HG02938 (cell line): ENCODE results near the gene MATN1.

Experiments used
- ATAC-seq: cut with Tn5 transposase; IDR thresholded peaks from one replicate; pipeline ENCODE4 v1.9.1; 2021; ENCODE audit warnings: mild to moderate bottlenecking, moderate library complexity; ENCODE audit not compliant: unreplicated experiment

The MATN1 gene

DNA sequence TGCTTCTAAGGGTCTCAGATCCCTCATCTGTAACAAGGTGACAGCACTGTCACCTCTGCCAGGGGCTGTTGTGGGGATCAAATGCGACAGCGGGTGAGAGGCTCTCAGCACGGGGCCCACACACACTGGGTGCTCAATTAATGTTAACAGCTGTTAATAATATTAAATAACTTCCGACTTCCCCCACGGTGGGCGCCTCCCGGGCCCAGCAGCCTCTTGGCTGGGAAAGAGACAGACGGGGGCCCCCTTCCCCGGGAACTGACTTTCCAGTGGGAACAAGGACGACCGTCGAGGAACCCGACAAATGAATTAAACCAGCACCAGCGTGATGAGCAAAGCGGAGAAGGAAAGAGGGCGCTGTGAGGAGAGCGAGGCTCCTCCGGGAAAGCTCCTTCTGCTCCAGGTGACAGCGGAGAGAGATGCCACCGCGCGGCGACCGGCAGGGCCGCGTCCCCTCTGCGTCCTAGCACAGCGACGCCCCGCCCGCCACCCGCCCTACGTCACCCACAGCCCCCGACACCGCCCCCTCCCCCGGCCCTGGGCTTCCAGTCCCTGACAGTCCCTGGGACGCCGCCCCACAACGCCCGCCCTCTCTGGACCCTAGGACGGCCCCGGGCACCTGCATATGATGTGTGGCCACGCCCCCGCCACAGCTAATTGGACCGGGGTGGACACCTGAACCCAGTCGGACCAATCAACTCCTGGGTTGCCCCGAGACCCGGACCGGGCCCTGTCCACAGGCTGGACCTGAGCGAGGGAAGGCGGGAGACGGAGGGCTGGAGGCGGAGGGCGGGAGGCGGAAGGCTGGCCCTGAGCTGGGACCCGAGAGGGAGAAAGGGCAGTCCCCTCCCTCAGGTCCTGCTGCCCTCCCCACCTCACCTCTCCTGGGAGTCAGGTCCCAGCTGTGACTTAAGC is 38.2 kb downstream of the MATN1 start:
- ATAC-seq = no peak

GRCh38 chr1:30684259-30684658 is 39.1 kb downstream of the MATN1 start:
- ATAC-seq = no peak

- ATAC-seq = no peak
Observed at GRCh38 chr1:30683699-30684098, 39.7 kb downstream of the MATN1 start.

DNA sequence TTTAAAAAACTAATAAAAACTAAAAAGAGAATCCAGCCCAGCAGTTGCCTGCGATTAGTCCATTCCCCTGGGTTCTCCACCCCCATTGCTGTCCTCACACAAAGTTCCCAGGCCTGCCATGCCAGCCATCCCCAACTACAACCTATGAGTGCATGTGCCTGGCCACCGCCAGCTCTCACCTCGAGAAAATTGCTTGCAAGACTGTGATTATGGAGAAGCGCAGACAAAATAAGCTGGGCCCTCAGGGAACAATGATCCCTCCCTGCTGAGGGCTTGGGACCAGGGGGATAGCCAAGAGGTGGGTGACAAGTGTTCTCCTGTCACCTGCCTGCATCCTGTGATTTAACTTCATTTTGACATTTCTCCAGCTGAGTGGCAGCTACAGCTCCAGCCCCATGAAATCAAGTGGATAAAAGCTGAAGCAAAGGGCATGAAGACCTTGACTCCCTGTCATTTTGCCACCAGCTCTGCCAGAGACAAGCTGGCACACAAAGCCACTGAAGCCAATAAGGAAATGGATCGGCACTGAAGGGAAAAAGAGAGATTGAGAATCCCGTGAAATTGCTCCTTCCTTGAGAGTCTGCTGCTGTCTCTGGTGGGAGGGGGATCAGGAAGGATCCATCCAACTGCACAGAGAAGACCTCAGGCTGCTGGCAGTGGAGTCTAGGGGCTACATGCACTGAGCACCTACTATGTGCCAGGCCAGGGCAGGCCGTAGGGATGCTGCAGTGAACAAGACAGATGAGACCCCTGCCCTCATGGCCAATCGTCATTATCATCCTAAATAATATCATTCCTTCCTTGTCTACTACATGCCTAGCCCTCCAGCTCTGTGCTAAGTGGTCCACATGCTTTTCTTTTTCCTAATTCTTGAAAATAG is 40.7 kb downstream of the MATN1 start:
- ATAC-seq = no peak

GRCh38 chr1:30681782-30682181 is 41.6 kb downstream of the MATN1 start:
- ATAC-seq = no peak

DNA sequence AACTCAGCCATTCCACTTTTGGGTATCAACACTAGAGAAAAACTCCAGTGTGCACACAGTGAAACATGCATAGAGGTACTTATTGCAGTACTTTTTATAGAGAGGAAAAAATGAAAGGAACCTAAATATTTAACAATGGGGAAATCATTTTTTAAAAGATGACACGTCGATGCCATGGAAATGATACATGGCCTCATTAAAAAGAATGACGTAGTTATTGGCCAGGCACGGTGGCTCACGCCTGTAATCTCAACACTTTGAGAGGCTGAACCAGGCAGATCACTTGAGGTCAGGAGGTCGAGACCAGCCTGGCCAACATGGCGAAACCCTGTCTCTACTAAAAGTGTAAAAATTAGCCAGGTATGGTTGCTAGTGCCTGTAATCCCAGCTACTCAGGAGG is 42.5 kb downstream of the MATN1 start:
- no peak for ATAC-seq

- no peak for ATAC-seq
Observed at GRCh38 chr1:30680429-30680828, 43.0 kb downstream of the MATN1 start.

- no peak for ATAC-seq
Observed at GRCh38 chr1:30679976-30680305, 43.4 kb downstream of the MATN1 start.

- no peak for ATAC-seq
Observed at GRCh38 chr1:30679201-30679975, 44.0 kb downstream of the MATN1 start.

DNA sequence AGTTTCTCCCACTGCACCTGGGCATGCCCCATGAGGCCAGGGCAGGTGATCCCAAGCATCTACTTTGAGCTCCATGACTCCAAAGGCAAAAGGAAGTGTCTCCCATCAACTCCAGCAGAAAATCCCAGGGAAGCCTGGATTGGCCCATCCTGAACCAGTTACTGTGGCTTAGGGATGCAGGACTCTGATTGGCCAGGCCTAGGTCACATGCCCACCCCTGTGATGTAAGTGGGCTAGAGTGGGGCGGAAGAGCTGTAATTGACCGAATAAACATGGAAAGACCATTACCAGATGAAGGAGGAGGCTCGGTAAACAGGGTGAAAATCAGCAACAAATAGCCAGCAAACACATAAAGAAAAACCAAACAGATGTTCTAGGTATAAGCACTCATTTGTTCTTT is 45.2 kb downstream of the MATN1 start:
- no peak for ATAC-seq

DNA sequence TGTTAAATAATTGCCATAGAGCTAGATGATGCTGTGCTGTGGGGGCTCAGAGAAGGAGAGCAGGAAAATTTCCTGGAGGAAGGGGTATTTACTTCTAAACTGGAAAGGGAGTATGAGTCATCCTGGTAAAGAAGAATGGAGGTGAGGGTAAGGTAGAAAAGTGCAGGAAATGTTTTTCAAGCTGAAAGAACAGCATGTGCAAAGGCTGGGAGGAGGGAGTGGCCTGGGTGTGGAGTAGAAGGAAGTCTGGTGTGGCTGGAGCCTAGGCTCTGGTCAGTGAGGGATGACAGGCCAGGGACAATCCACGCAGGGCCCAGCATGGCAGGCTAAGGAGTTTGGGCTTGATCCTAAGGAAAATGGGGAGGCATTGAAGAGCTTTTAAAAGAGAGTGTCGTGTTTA is 45.9 kb downstream of the MATN1 start:
- ATAC-seq = no peak

- no peak for ATAC-seq
Observed at GRCh38 chr1:30675761-30676160, 47.6 kb downstream of the MATN1 start.

GRCh38 chr1:30675289-30675688 is 48.1 kb downstream of the MATN1 start:
- ATAC-seq = no peak

DNA sequence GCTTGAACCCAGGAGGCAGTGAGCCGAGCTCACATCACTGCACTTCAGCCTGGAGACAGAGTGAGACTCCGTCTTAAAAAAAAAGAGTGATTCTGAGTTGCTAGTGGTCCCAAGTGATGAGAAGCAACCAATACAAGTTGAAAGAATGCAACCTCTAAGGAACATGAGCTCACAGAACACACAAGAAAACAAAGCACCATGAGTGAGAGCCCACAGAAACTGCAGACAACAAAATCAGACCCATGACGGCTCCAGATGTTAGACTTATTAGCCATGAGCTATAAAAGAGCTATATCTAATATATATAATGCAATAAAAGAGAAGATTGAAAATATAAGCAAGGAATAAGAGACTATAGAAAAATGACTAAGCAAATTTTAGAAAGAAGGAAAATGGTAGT is 50.0 kb downstream of the MATN1 start:
- ATAC-seq = no peak

DNA sequence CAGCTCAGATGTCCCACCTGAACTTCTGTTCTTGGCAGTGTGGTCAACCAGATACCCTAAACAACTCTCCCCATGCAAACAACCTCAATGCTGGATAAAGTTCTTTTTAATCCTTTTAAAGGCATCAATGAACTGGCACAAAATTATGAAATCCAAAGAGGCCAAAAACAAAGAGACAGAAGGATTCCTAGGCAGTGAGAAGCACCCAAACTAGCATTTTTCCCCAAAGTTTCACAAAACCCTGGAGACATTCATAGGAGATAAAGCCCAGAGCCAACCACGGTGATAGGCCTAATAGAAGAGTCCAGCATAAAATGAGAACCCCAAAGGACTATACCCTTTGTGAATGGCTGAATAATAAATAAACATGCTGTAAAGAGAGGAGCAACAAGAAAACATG is 50.7 kb downstream of the MATN1 start:
- ATAC-seq = no peak

GRCh38 chr1:30670240-30671060 is 52.9 kb downstream of the MATN1 start:
- ATAC-seq = no peak

DNA sequence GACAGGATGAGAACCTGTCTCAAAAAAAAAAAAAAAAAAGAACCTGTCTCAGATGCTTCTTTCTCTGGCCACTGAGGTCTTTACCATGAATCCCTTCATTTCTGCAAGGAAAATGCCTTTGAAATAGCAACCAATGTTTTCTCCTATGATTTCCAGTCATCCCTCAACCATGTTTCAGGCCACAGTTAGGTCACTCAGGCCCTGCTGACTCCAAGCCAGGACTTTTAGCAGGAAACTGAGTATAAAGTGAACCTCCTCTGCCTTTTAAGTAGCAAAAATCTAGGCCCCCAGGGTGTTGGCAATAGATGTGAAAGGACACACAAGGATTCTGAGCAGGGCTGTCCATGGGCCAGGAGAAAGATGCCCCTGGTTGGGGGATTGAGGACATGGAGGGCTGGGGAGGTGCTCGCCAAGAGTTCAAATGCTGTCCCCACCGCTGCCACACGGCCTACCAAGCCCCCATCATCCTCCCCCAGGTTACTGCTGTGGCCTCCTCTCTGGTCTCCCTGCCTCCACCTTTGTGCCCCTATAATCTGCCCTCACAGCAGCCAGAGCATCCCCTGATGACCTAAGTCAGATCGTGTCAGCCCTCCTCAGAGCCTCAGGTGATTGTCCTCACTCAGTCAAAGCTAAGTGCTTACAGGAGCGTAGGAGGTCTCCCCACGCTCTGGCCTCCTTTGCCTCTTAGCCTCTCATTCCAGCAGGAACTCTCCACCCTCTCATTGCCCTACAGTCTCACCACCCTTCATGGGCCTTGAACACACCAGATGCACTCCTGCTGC is 54.6 kb downstream of the MATN1 start:
- no peak for ATAC-seq

GRCh38 chr1:30668024-30668423 is 55.4 kb downstream of the MATN1 start:
- ATAC-seq = no peak

GRCh38 chr1:30666756-30667273 is 56.6 kb downstream of the MATN1 start:
- ATAC-seq = no peak
